Neuronal stem cell (in vitro differentiated cells): ENCODE data around the gene SMDT1. TPM values are rescaled to one million over a fixed set of nuclear protein-coding genes. Genes with fewer than 3 reads are reported as not detected.

Source experiments
- DNase-seq: peaks from one replicate; pipeline ENCODE4 v3.0.0-alpha.2; 2013; ENCODE audit warnings: low spot score
- H2AFZ ChIP-seq: one replicate; pipeline ENCODE4 v1.6.1; 2013; ENCODE audit warnings: mild to moderate bottlenecking, low read length, inconsistent platforms
- H2AK5ac ChIP-seq: 2 replicates; pipeline ENCODE4 v1.6.1; 2013; ENCODE audit warnings: low read depth, mild to moderate bottlenecking, inconsistent platforms, low read length, moderate library complexity, mixed read lengths
- H2BK120ac ChIP-seq: 2 replicates; pipeline ENCODE4 v1.6.1; 2013; ENCODE audit warnings: low read depth, mild to moderate bottlenecking, inconsistent platforms, low read length, moderate library complexity, mixed read lengths
- H2BK12ac ChIP-seq: one replicate; pipeline ENCODE4 v1.6.1; 2013; ENCODE audit warnings: low read length, inconsistent platforms
- H2BK15ac ChIP-seq: 2 replicates; pipeline ENCODE4 v1.6.1; 2013; ENCODE audit warnings: mild to moderate bottlenecking, low read length, inconsistent platforms, mixed read lengths
- H2BK5ac ChIP-seq: one replicate; pipeline ENCODE4 v1.6.1; 2013; ENCODE audit warnings: inconsistent platforms, mild to moderate bottlenecking, low read length, moderate library complexity
- H3K14ac ChIP-seq: one replicate; pipeline ENCODE4 v1.6.1; 2013; ENCODE audit warnings: low read length, inconsistent platforms
- H3K18ac ChIP-seq: 2 replicates; pipeline ENCODE4 v1.6.1; 2013; ENCODE audit warnings: low read length, inconsistent platforms
- H3K23ac ChIP-seq: 2 replicates; pipeline ENCODE4 v1.6.1; 2013; ENCODE audit warnings: low read depth, mild to moderate bottlenecking, mixed read lengths, low read length, inconsistent platforms; ENCODE audit not compliant: poor library complexity
- H3K27ac ChIP-seq: replicated peaks from 3 replicates; pipeline ENCODE4 v1.5.1; 2013; ENCODE audit warnings: low read length, inconsistent platforms
- H3K27me3 ChIP-seq, 3 experiments: 2 replicates each; pipeline ENCODE4 v1.6.1; 2013; ENCODE audit warnings: low read length in 3 of 3, mild to moderate bottlenecking in 2 of 3, inconsistent platforms in 1 of 3, low read depth in 1 of 3, mixed read lengths in 1 of 3, moderate library complexity in 1 of 3; ENCODE audit not compliant: control insufficient read depth in 3 of 3, insufficient read depth in 3 of 3
- H3K36me3 ChIP-seq, 2 donors: replicated peaks in 1 of 2; 2 replicates each; pipeline ENCODE4 v1.6.1; 2013; ENCODE audit warnings: low read length in 2 of 2; ENCODE audit not compliant: control insufficient read depth in 2 of 2, insufficient read depth in 2 of 2
- H3K4ac ChIP-seq: 2 replicates; pipeline ENCODE4 v1.6.1; 2013; ENCODE audit warnings: inconsistent platforms, mild to moderate bottlenecking, low read length, moderate library complexity
- H3K4me1 ChIP-seq, 2 donors: 1 replicate in 1 of 2; 2 replicates in 1 of 2; pipeline ENCODE4 v1.6.1; 2013; ENCODE audit warnings: low read length in 2 of 2, low read depth in 1 of 2; ENCODE audit not compliant: control insufficient read depth in 2 of 2, insufficient read depth in 1 of 2
- H3K4me2 ChIP-seq: one replicate; pipeline ENCODE4 v1.6.1; 2013; ENCODE audit warnings: mild to moderate bottlenecking, low read length, inconsistent platforms; ENCODE audit not compliant: insufficient read depth, poor library complexity, severe bottlenecking
- H3K4me3 ChIP-seq, 2 donors: 2 replicates each; pipeline ENCODE4 v1.5.1; 2013; ENCODE audit warnings: low read length in 2 of 2, mild to moderate bottlenecking in 2 of 2, inconsistent platforms in 1 of 2, moderate library complexity in 1 of 2
- H3K79me1 ChIP-seq: one replicate; pipeline ENCODE4 v1.6.1; 2013; ENCODE audit warnings: low read depth, mild to moderate bottlenecking, inconsistent platforms, low read length, moderate library complexity
- H3K9ac ChIP-seq: one replicate; pipeline ENCODE4 v1.6.1; 2013; ENCODE audit warnings: mild to moderate bottlenecking, low read depth, low read length, inconsistent platforms; ENCODE audit not compliant: poor library complexity
- H3K9me3 ChIP-seq, 2 donors: replicated peaks in 1 of 2; 2 replicates each; pipeline versions ENCODE3 to v1.6.1; 2013; ENCODE audit warnings: low read length in 2 of 2, mild to moderate bottlenecking in 2 of 2, inconsistent platforms in 1 of 2, low read depth in 1 of 2, mixed read lengths in 1 of 2, moderate library complexity in 1 of 2; ENCODE audit not compliant: control insufficient read depth in 2 of 2, insufficient read depth in 1 of 2
- H4K8ac ChIP-seq: one replicate; pipeline ENCODE4 v1.6.1; 2013; ENCODE audit warnings: low read depth, mild to moderate bottlenecking, inconsistent platforms, low read length, moderate library complexity
- H4K91ac ChIP-seq: one replicate; pipeline ENCODE4 v1.6.1; 2013; ENCODE audit warnings: low read length, low read depth, mild to moderate bottlenecking, inconsistent platforms; ENCODE audit not compliant: poor library complexity
- WGBS, 2 donors: extraction: QIAGEN DNeasy Blood & Tissue Kit; methylation state at CpG; one replicate each; pipeline ENCODE4 v1.1.7; 2013; ENCODE audit warnings: missing lambda C conversion rate in 2 of 2, mixed read lengths in 1 of 2; ENCODE audit not compliant: insufficient read length in 2 of 2, insufficient replicate concordance in 1 of 2; ENCODE audit errors: extremely low coverage in 2 of 2; 5-methylcytosine and 5-hydroxymethylcytosine counted together
- polyA plus RNA-seq, 2 experiments: library from polyadenylated mRNA; stranded (reverse); fragments of 200-250 nt; gene quantifications; one replicate each; pipeline ENCODE4 v1.2.3, GENCODE V29; 2013

SMDT1 gene
- 31.6 TPM for polyA plus RNA-seq (2013, experiment 1 of 2)
- polyA plus RNA-seq (2013, experiment 2 of 2) = 30.7 TPM

- Histone ChIP-seq H3K18ac (peak within 1 kb of the TSS; percentile 99), H2BK120ac (no peak within 1 kb of the TSS), H2BK5ac (peak within 1 kb of the TSS; percentile 44), H3K14ac (no peak within 1 kb of the TSS), H3K4me1 (peaks cover 3 to 8% of the 10 kb centered on the region in 2 donors), H2AK5ac (peak within 1 kb of the TSS; percentile 18), H2BK12ac (no peak within 1 kb of the TSS), H3K9ac (peak within 1 kb of the TSS; percentile 85), H3K79me1 (no peaks in the 10 kb centered on the region), H3K23ac (peak within 1 kb of the TSS; percentile 77), H3K27me3 (no peaks in the 10 kb centered on the region), H3K36me3 (peaks cover 4 to 28% of the 10 kb centered on the region in 2 donors), H3K4ac (no peak within 1 kb of the TSS), H4K91ac (peak within 1 kb of the TSS; percentile 83), H3K4me2 (peak within 1 kb of the TSS; percentile 74), H2BK15ac (peak within 1 kb of the TSS; percentile 67), H2AFZ (peak within 1 kb of the TSS; percentile 94), H3K4me3 (peak within 1 kb of the TSS; percentile 88 to 92), H4K8ac (no peak within 1 kb of the TSS), H3K27ac (peak within 1 kb of the TSS; percentile 86), H3K9me3 (peaks cover 0 to 10% of the 10 kb centered on the region in 2 donors)
- peak; percentile 96 for DNase-seq
- no CpG with 5 or more reads among the region's 71 CpGs for WGBS, 2 donors
Observed at GRCh38 chr22:42079319-42080251, at the start of gene SMDT1. TSS of gene SMDT1 (plus strand) at chr22:42079700. CDS start at chr22:42079769, 69 bp downstream.

GRCh38 chr22:42033263-42034181 is 46.0 kb upstream of the SMDT1 start:
- H3K4ac ChIP-seq = no peak overlapping the region
- H3K4me3 ChIP-seq = peak overlapping the region in 1 of 2 donors; percentile 55
- H2AFZ ChIP-seq = no peak overlapping the region
- peaks cover 10% of the 10 kb centered on the region in 2 donors for H3K9me3 ChIP-seq
- peak overlapping the region; percentile 38 for H3K18ac ChIP-seq
- no peak overlapping the region for H3K27ac ChIP-seq
- H3K9ac ChIP-seq = peak overlapping the region; percentile 60
- H2AK5ac ChIP-seq = no peak overlapping the region
- no peaks in the 10 kb centered on the region for H3K4me1 ChIP-seq
- H2BK120ac ChIP-seq = no peak overlapping the region
- H3K4me2 ChIP-seq = no peak overlapping the region
- no peak overlapping the region for H2BK5ac ChIP-seq
- H2BK12ac ChIP-seq = no peak overlapping the region
- peaks cover 2% of the 10 kb centered on the region for H3K79me1 ChIP-seq
- peaks cover 0 to 18% (median 0%) of the 10 kb centered on the region in 3 experiments for H3K27me3 ChIP-seq
- H4K91ac ChIP-seq = no peak overlapping the region
- H3K14ac ChIP-seq = no peak overlapping the region
- no peak for DNase-seq
- no CpG with 5 or more reads among the region's 5 CpGs for WGBS, 2 donors
- H2BK15ac ChIP-seq = no peak overlapping the region
- H3K36me3 ChIP-seq = no peaks in the 10 kb centered on the region
- peak overlapping the region; percentile 65 for H4K8ac ChIP-seq
- H3K23ac ChIP-seq = no peak overlapping the region

- no peak overlapping the region for H4K91ac ChIP-seq
- no peak overlapping the region for H2BK12ac ChIP-seq
- H2AK5ac ChIP-seq = no peak overlapping the region
- peak overlapping the region; percentile 89 for H3K14ac ChIP-seq
- peaks cover 10% of the 10 kb centered on the region in 2 donors for H3K9me3 ChIP-seq
- WGBS, 2 donors = no CpG with 5 or more reads among the region's 8 CpGs
- no peak overlapping the region for H2AFZ ChIP-seq
- no peak for DNase-seq
- H3K9ac ChIP-seq = no peak overlapping the region
- peaks cover 0 to 6% (median 0%) of the 10 kb centered on the region in 3 experiments for H3K27me3 ChIP-seq
- no peak overlapping the region for H3K23ac ChIP-seq
- H3K79me1 ChIP-seq = peaks cover 2% of the 10 kb centered on the region
- no peak overlapping the region for H2BK15ac ChIP-seq
- no peak overlapping the region for H3K4ac ChIP-seq
- no peak overlapping the region for H3K4me2 ChIP-seq
- H3K27ac ChIP-seq = no peak overlapping the region
- H4K8ac ChIP-seq = peak overlapping the region; percentile 43
- H2BK120ac ChIP-seq = no peak overlapping the region
- H3K4me1 ChIP-seq = no peaks in the 10 kb centered on the region
- H3K4me3 ChIP-seq = no peak overlapping the region
- H3K36me3 ChIP-seq = no peaks in the 10 kb centered on the region
- no peak overlapping the region for H3K18ac ChIP-seq
- no peak overlapping the region for H2BK5ac ChIP-seq
Observed at GRCh38 chr22:42035256-42035655, 44.2 kb upstream of the SMDT1 start.
